GM21786 (cell line): Measurements from ENCODE around the gene STAG3.
"Not testable (repeated sequence)": the region's sequence is repeated elsewhere in the genome, so short reads cannot be mapped to it uniquely, and the experiment has no call there.

Experiments
- ATAC-seq: cut with Tn5 transposase; IDR thresholded peaks from one replicate; pipeline ENCODE4 v1.9.1; 2021; ENCODE audit not compliant: unreplicated experiment

STAG3 gene

GRCh38 chr7:100171840-100172239 is 5.9 kb upstream of the STAG3 start:
- ATAC-seq: no peak

GRCh38 chr7:100173806-100174495 is 3.8 kb upstream of the STAG3 start:
- no peak for ATAC-seq

- ATAC-seq: no peak
Measured at GRCh38 chr7:100174582-100174981, 3.1 kb upstream of the STAG3 start.

- ATAC-seq: no peak
Measured at GRCh38 chr7:100175296-100175935, 2.3 kb upstream of the STAG3 start.

GRCh38 chr7:100176096-100177044 is 1.3 kb upstream of the STAG3 start:
- ATAC-seq: no peak

GRCh38 chr7:100180084-100180483 is 2.4 kb downstream of the STAG3 start:
- ATAC-seq: not testable (repeated sequence)

GRCh38 chr7:100182616-100183015 is 4.9 kb downstream of the STAG3 start:
- not testable (repeated sequence) for ATAC-seq

- ATAC-seq: not testable (repeated sequence)
Measured at GRCh38 chr7:100183090-100183489, 5.4 kb downstream of the STAG3 start.

- ATAC-seq: no peak
Measured at GRCh38 chr7:100185726-100186125, 8.0 kb downstream of the STAG3 start.

GRCh38 chr7:100189061-100189460 is 11.3 kb downstream of the STAG3 start:
- ATAC-seq: no peak

GRCh38 chr7:100190048-100190711 is 12.5 kb downstream of the STAG3 start:
- ATAC-seq: peak; percentile 65

- no peak for ATAC-seq
Measured at GRCh38 chr7:100191775-100192174, 14.1 kb downstream of the STAG3 start.

GRCh38 chr7:100192281-100192862 is 14.7 kb downstream of the STAG3 start:
- not testable (repeated sequence) for ATAC-seq

- ATAC-seq: no peak
Measured at GRCh38 chr7:100192969-100193368, 15.3 kb downstream of the STAG3 start.

GRCh38 chr7:100195222-100195621 is 17.5 kb downstream of the STAG3 start:
- no peak for ATAC-seq

GRCh38 chr7:100195901-100196322 is 18.2 kb downstream of the STAG3 start:
- not testable (repeated sequence) for ATAC-seq

- ATAC-seq: no peak
Measured at GRCh38 chr7:100198266-100198665, 20.5 kb downstream of the STAG3 start.

- ATAC-seq: no peak
Measured at GRCh38 chr7:100200693-100201092, 23.0 kb downstream of the STAG3 start.

- no peak for ATAC-seq
Measured at GRCh38 chr7:100204454-100204853, 26.7 kb downstream of the STAG3 start.

- peak; percentile 70 for ATAC-seq
Measured at GRCh38 chr7:100208911-100209408, 31.2 kb downstream of the STAG3 start.
